GM12878 (cell line): Measurements from ENCODE around the gene ZNF407. TPM values are rescaled to one million over a fixed set of nuclear protein-coding genes. Genes with fewer than 3 reads are reported as not detected.

Experiments used
- E4F1 ChIP-seq: fragments of 450-650 bp; IDR thresholded peaks from 2 replicates; pipeline ENCODE4 v1.6.1; 2018; ENCODE audit warnings: borderline replicate concordance, mild to moderate bottlenecking; ENCODE audit not compliant: partially characterized antibody
- EGR1 ChIP-seq, 2 experiments: IDR thresholded peaks; 1 replicate in 1 of 2; 2 replicates in 1 of 2; pipeline ENCODE4 v1.6.1; 2011 to 2012; ENCODE audit warnings: low read depth in 2 of 2, low read length in 2 of 2, borderline replicate concordance in 1 of 2, mild to moderate bottlenecking in 1 of 2, moderate library complexity in 1 of 2
- EZH2 ChIP-seq: IDR thresholded peaks from 2 replicates; pipeline ENCODE4 v1.6.1; 2012; ENCODE audit warnings: low read depth, mild to moderate bottlenecking, control low read depth, inconsistent platforms, low read length, borderline replicate concordance; ENCODE audit not compliant: control insufficient read depth
- FOXM1 ChIP-seq: IDR thresholded peaks from 2 replicates; pipeline ENCODE4 v1.6.1; 2012; ENCODE audit warnings: low read depth, mild to moderate bottlenecking, inconsistent platforms, low read length, moderate library complexity
- GATAD2B ChIP-seq: fragments of 450-650 bp; conservative IDR thresholded peaks from 2 replicates; pipeline ENCODE4 v1.6.1; 2017; ENCODE audit warnings: low read depth, mild to moderate bottlenecking, moderate library complexity
- IRF5 ChIP-seq: fragments of 450-650 bp; IDR thresholded peaks from 2 replicates; pipeline ENCODE4 v1.6.1; 2017; ENCODE audit warnings: borderline replicate concordance
- SIN3A ChIP-seq: IDR thresholded peaks from 2 replicates; pipeline ENCODE4 v1.6.1; 2012; ENCODE audit warnings: low read depth, low read length, improper control_type of control experiment
- TCF12 ChIP-seq: IDR thresholded peaks from 2 replicates; pipeline ENCODE4 v1.6.1; 2011; ENCODE audit warnings: low read depth, mild to moderate bottlenecking, low read length
- ZNF217 ChIP-seq: fragments of 450-650 bp; IDR thresholded peaks from 2 replicates; pipeline ENCODE4 v1.6.1; 2017; ENCODE audit warnings: antibody characterized with exemption, mild to moderate bottlenecking
- polyA plus RNA-seq, 11 experiments: library from polyadenylated mRNA; depleted of rRNA in 4 of 11; unstranded in 6 of 11; stranded (reverse) in 5 of 11; fragments of >200 nt; fragmentation: Nextera tagmentation in 4 of 11; fragmentation: Illumina TruSeq in 1 of 11; extraction: Ambion mirVana in 4 of 11; extraction: Trizol in 1 of 11; gene quantifications; 1 replicate in 1 of 11; 2 replicates in 10 of 11; pipeline versions ENCODE4 v1.2.1 to v1.2.3, GENCODE V29; 2011 to 2016; ENCODE audit warnings: inconsistent platforms in 2 of 11, missing spikeins in 2 of 11, low read depth in 1 of 11
- total RNA-seq, 4 experiments: library from RNA; depleted of rRNA in 3 of 4; stranded (reverse); fragments of >200 nt in 3 of 4; fragmentation: Illumina TruSeq in 1 of 4; extraction: Trizol in 1 of 4; gene quantifications; 2 replicates each; pipeline versions ENCODE4 v1.2.1 to v1.2.3, GENCODE V29; 2013 to 2021

Gene ZNF407
- total and polyA plus RNA-seq, 10 of the 15 experiments (the other 5 are each of a cell fraction or from before 2014, with no cell fraction given) = 0.69 to 11.6 (median 5.3) TPM

- TF ChIP-seq FOXM1 = no peak
- no peak for TF ChIP-seq EZH2
- TF ChIP-seq GATAD2B = no peak
- TF ChIP-seq TCF12 = no peak
- no peak for TF ChIP-seq E4F1
- no peak for TF ChIP-seq IRF5
- TF ChIP-seq EGR1 (IDR thresholded peaks at IDR 0.05; ENCODE audit: borderline replicate concordance in 1 of 2, low read depth in 2 of 2, low read length in 2 of 2) = no peak
- no peak for TF ChIP-seq ZNF217
- TF ChIP-seq SIN3A = no peak
These were observed 276.0 kb downstream of the ZNF407 start (continued) for GRCh38 chr18:74873629-74874028.
